Measurements from ENCODE around the gene HSDL1. TPM values are rescaled to one million over a fixed set of nuclear protein-coding genes. Genes with fewer than 3 reads are reported as not detected.

Gene HSDL1
- total and polyA plus RNA-seq, 2 of the 4 experiments (the other 2 are of a cell fraction): 11.6 to 18.3 TPM

- Histone ChIP-seq H4K20me1 (ENCODE audit: insufficient read depth, low read length) (no peaks in the 10 kb centered on the region), H2BK15ac (ENCODE audit: low read depth, low read length) (no peak overlapping the region), H3K56ac (ENCODE audit: extremely low read depth, insufficient read depth, low read length) (no peak overlapping the region), H3K4me2 (ENCODE audit: low read depth, low read length) (no peak overlapping the region), H3K23ac (ENCODE audit: low read depth, low read length) (no peak overlapping the region), H3K9ac (ENCODE audit: low read depth, low read length) (no peak overlapping the region), H4K5ac (ENCODE audit: low read depth, low read length) (no peak overlapping the region), H3K4me1 (ENCODE audit: control insufficient read depth, insufficient read depth, low read length) (no peaks in the 10 kb centered on the region), H3K27ac (ENCODE audit: insufficient read depth, low read length) (no peak overlapping the region), H3K4me3 (ENCODE audit: insufficient read depth, low read depth, low read length) (no peak overlapping the region), H2BK5ac (ENCODE audit: low read depth, low read length, poor library complexity, severe bottlenecking) (no peak overlapping the region), H3K27me3 (ENCODE audit: control insufficient read depth, insufficient read depth, low read length) (no peaks in the 10 kb centered on the region), H2AK9ac (replicated peaks; ENCODE audit: low read depth, low read length, poor library complexity) (no peak overlapping the region), H3K9me1 (ENCODE audit: insufficient read depth, low read length) (no peaks in the 10 kb centered on the region; the same call in 1 of the 2 replicates), H4K8ac (ENCODE audit: low read depth in 2 of 2, low read length in 2 of 2) (no peak overlapping the region), H3K9me3 (ENCODE audit: control insufficient read depth, insufficient read depth, low read length) (no peaks in the 10 kb centered on the region), H2BK120ac (ENCODE audit: low read depth, low read length) (no peak overlapping the region), H2AK5ac (ENCODE audit: low read depth, low read length) (no peak overlapping the region), H3K14ac (replicated peaks; ENCODE audit: low read depth, low read length) (no peak overlapping the region), H3K36me3 (ENCODE audit: control insufficient read depth, insufficient read depth, low read length) (peaks cover 8% of the 10 kb centered on the region), H3K4ac (ENCODE audit: low read depth, low read length) (no peak overlapping the region), H2BK20ac (ENCODE audit: low read depth, low read length) (no peak overlapping the region), H4K91ac (ENCODE audit: insufficient read depth, low read depth, low read length) (no peak overlapping the region), H3K79me1 (ENCODE audit: low read depth in 1 of 2, low read length in 2 of 2) (peaks cover 5 to 21% of the 10 kb centered on the region in 2 experiments; a peak in 3 of 4 replicates), H2AFZ (replicated peaks; ENCODE audit: low read length, poor library complexity) (no peak overlapping the region), H3K18ac (ENCODE audit: low read depth, low read length) (no peak overlapping the region)
- in situ Hi-C loops (cut with MboI; ENCODE audit: low sequenced_read_pairs) (no loop called here), intact Hi-C loops (cut with micrococcal nuclease) (no loop called here), dilution Hi-C loops (cut with HindIII; ENCODE audit: low sequenced_read_pairs, unreplicated experiment) (no loop called here)
- ChIA-PET CTCF (interaction anchor here (0.5 kb wide), 1 partner anchor 20 kb away, joined by 8 read pairs; no protein-coding TSS in a partner anchor), POLR2A (ENCODE audit: unreplicated experiment) (no interaction called here)
- no TSS peak for BruUV-seq (replicated peaks)
- ATAC-seq (ENCODE audit: low read depth) (no peak), DNase-seq (no peak)
- TF ChIP-seq USF2 (IDR thresholded peaks at IDR 0.05; ENCODE audit: low read depth, low read length): no peak
- no peak for TF ChIP-seq MAFK (IDR thresholded peaks at IDR 0.05; ENCODE audit: low read depth, low read length)
- no peak for TF ChIP-seq RFX5 (IDR thresholded peaks at IDR 0.05; ENCODE audit: low read depth, low read length)
- no peak for TF ChIP-seq MAZ (IDR thresholded peaks at IDR 0.05; ENCODE audit: borderline replicate concordance, low read depth, low read length)
- no peak for TF ChIP-seq RAD21 (IDR thresholded peaks at IDR 0.05; ENCODE audit: low read length)
- no peak for TF ChIP-seq RCOR1 (IDR thresholded peaks at IDR 0.05; ENCODE audit: insufficient replicate concordance, low read length)
- no peak for TF ChIP-seq POLR2A (IDR thresholded peaks at IDR 0.05; ENCODE audit: low read depth, low read length)
- no peak for TF ChIP-seq NFE2L2 (IDR thresholded peaks at IDR 0.05; ENCODE audit: low read depth, low read length)
- TF ChIP-seq CHD1 (IDR thresholded peaks at IDR 0.05; ENCODE audit: low read depth, low read length): no peak
- TF ChIP-seq CEBPB (IDR thresholded peaks at IDR 0.05; ENCODE audit: low read depth, low read length): no peak
- TF ChIP-seq SMC3 (IDR thresholded peaks at IDR 0.05; ENCODE audit: low read depth, low read length): no peak
- TF ChIP-seq BHLHE40 (IDR thresholded peaks at IDR 0.05; ENCODE audit: low read depth, low read length): no peak
- no peak for TF ChIP-seq CTCF (conservative IDR thresholded peaks at IDR 0.05; ENCODE audit: low read depth, low read length)
- no peak for TF ChIP-seq MXI1 (IDR thresholded peaks at IDR 0.05; ENCODE audit: borderline replicate concordance, low read depth, low read length)
- TF ChIP-seq FOS (IDR thresholded peaks at IDR 0.05; ENCODE audit: low read depth, low read length): no peak
- 80% methylated on average over 3 of the region's 5 CpGs; no CpG with 5 or more reads in 1 of the 2 experiments for WGBS, 2 experiments (ENCODE audit: extremely low coverage in 2 of 2, insufficient read length in 1 of 2)
Observed at GRCh38 chr16:84120023-84120422, 25.0 kb downstream of the HSDL1 start.
